ENCODE measurements around the gene MEGF10. TPM values are rescaled to one million over a fixed set of nuclear protein-coding genes. Genes with fewer than 3 reads are reported as not detected.

The MEGF10 gene
- total RNA-seq, 4 donors from 2014 or later, result 0.50 to 2.9 (median 0.95) TPM

GRCh38 chr5:127505905-127506304 lies 215.3 kb downstream of the MEGF10 start:
- H3K36me3 ChIP-seq, result no peaks in the 10 kb centered on the region
- H3K9me3 ChIP-seq, result no peaks in the 10 kb centered on the region
- TF ChIP-seq CTCF (IDR thresholded peaks at IDR 0.05), result no peak
- no peak for TF ChIP-seq POLR2A (IDR thresholded peaks at IDR 0.05; ENCODE audit: low read depth)
- no peak for TF ChIP-seq EP300 (IDR thresholded peaks at IDR 0.05)
- TF ChIP-seq POLR2AphosphoS5 (IDR thresholded peaks at IDR 0.05), result no peak
- H3K27ac ChIP-seq (replicated peaks in 1 of 4), result no peak overlapping the region
- intact Hi-C loops (cut with DNase I), result no loop called here
- H3K4me3 ChIP-seq, result no peak overlapping the region
- no peak for DNase-seq (ENCODE audit: extremely low spot score)
- 94% methylated on average over 2 of the region's 2 CpGs for WGBS
- no peaks in the 10 kb centered on the region for H3K27me3 ChIP-seq
- H3K4me1 ChIP-seq, result no peaks in the 10 kb centered on the region

GRCh38 chr5:127506616-127507015 lies 216.0 kb downstream of the MEGF10 start:
- Histone ChIP-seq H3K4me1 (no peaks in the 10 kb centered on the region), H3K27me3 (no peaks in the 10 kb centered on the region), H3K27ac (replicated peaks in 1 of 4) (no peak overlapping the region), H3K9me3 (no peaks in the 10 kb centered on the region), H3K4me3 (no peak overlapping the region), H3K36me3 (no peaks in the 10 kb centered on the region)
- DNase-seq (ENCODE audit: extremely low spot score), result no peak
- WGBS, result 82% methylated on average over 6 of the region's 6 CpGs
- intact Hi-C loops (cut with DNase I), result no loop called here
- TF ChIP-seq CTCF (IDR thresholded peaks at IDR 0.05), result no peak
- no peak for TF ChIP-seq EP300 (IDR thresholded peaks at IDR 0.05)
- TF ChIP-seq POLR2A (IDR thresholded peaks at IDR 0.05; ENCODE audit: low read depth), result no peak
- TF ChIP-seq POLR2AphosphoS5 (IDR thresholded peaks at IDR 0.05), result no peak

- intact Hi-C loops (cut with DNase I), result no loop called here
- no peaks in the 10 kb centered on the region for H3K27me3 ChIP-seq
- H3K27ac ChIP-seq (replicated peaks in 1 of 4), result no peak overlapping the region
- TF ChIP-seq POLR2A (IDR thresholded peaks at IDR 0.05; ENCODE audit: low read depth) (no peak), CTCF (IDR thresholded peaks at IDR 0.05) (no peak), POLR2AphosphoS5 (IDR thresholded peaks at IDR 0.05) (no peak), EP300 (IDR thresholded peaks at IDR 0.05) (no peak)
- DNase-seq (ENCODE audit: extremely low spot score), result no peak
- WGBS, result 85% methylated on average over 2 of the region's 2 CpGs
- H3K4me1 ChIP-seq, result no peaks in the 10 kb centered on the region
- no peaks in the 10 kb centered on the region for H3K9me3 ChIP-seq
- no peak overlapping the region for H3K4me3 ChIP-seq
- H3K36me3 ChIP-seq, result no peaks in the 10 kb centered on the region
Measured at GRCh38 chr5:127508644-127509373, 218.2 kb downstream of the MEGF10 start.

Small RNA genes lying within 50 kb of the gene (small RNA-seq; reads per million reads assigned to genes)
- 0 reads per million in 3 donors for gene AC010424.1

Other genes with a start within 250 kb of the MEGF10 start
- gene C5orf63, start 217.3 kb upstream of the MEGF10 start, total RNA-seq, result 1 to 10 TPM in 3 of 4 donors, under 1 TPM in 1; 0.98 to 2.3 (median 1.6) TPM
- 10 to 100 TPM; 20.3 to 29.8 (median 24.8) TPM for gene PRRC1, start 226.8 kb downstream of the MEGF10 start, total RNA-seq

Data from esophagus muscularis mucosa (tissue), 4 donors.